ENCODE measurements around the gene FOXJ2.
"Not testable (repeated sequence)": the region's sequence is repeated elsewhere in the genome, so short reads cannot be mapped to it uniquely, and the experiment has no call there.

FOXJ2 gene

DNA sequence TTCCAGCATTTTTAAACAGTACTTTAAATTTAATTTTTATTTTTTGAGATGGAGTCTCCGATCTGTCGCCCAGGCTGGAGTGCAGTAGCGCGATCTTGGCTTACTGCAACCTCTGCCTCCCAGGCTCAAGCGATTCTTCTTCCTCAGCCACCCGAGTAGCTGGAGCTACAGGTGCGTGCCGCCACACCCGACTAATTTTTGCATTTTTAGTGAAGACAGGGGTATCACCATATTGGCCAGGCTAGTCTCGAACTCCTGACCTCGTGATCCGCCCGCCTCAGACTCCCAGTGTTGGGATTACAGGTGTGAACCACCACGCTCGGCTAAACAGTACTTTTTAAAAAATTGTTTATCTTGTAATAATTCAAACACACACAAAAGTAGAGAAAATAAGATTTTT lies 4.2 kb upstream of the FOXJ2 start:
- WGBS (ENCODE audit: insufficient coverage): 96% methylated on average over 11 of the region's 15 CpGs
- ChIA-PET CTCF (interaction anchor here (1.2 to 2.4 kb wide), 3 partner anchors 10 to 17 kb away, joined by 3 to 12 read pairs (median 5); no protein-coding TSS in a partner anchor), POLR2A (no interaction called here)

DNA sequence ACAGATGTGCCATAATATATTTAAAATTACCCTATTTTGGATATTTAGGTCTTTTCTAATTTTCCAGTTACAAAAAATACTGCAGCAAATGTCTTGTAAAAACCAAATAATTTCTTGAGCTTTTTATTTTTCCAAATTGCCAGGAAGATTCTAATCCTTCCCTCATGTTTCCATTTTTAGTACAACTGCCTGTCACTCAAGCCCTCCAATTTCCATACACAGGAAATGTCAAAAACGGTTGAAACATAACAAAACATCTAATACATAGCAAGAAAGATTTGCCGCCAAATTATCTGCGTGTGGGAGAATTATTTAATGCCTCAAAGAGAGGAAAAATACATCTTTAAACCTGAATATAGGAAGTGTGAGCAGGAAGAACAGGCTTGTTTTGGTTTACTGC lies 2.3 kb upstream of the FOXJ2 start:
- Histone ChIP-seq H3K36me3 (ENCODE audit: control insufficient read depth in 4 of 4, insufficient read depth in 4 of 4, low read length in 3 of 4) (peaks cover 0 to 2% (median 0%) of the 10 kb centered on the region in 4 experiments), H3K27ac (ENCODE audit: insufficient read depth in 1 of 2, low read depth in 1 of 2, low read length in 2 of 2, poor library complexity in 1 of 2, severe bottlenecking in 2 of 2) (no peak overlapping the region), H3K9me3 (ENCODE audit: control extremely low read depth in 1 of 5, control insufficient read depth in 4 of 5, insufficient read depth in 2 of 5, low read depth in 1 of 5, low read length in 4 of 5) (no peaks in the 10 kb centered on the region), H3K27me3 (replicated peaks in 2 of 5; ENCODE audit: control insufficient read depth in 4 of 5, insufficient read depth in 5 of 5, low read length in 4 of 5) (no peaks in the 10 kb centered on the region), H3K4me1 (ENCODE audit: control extremely low read depth in 1 of 4, control insufficient read depth in 4 of 4, insufficient read depth in 4 of 4, low read length in 3 of 4) (peaks cover 20 to 48% (median 37%) of the 10 kb centered on the region in 4 experiments), H3K4me3 (ENCODE audit: control insufficient read depth in 1 of 7, extremely low read depth in 1 of 7, insufficient read depth in 4 of 7, low read depth in 2 of 7, low read length in 6 of 7) (no peak overlapping the region)
- no CpG with 5 or more reads among the region's 3 CpGs for WGBS (ENCODE audit: insufficient coverage)
- CTCF ChIA-PET: interaction anchor here (1.4 kb wide), 1 partner anchor 8 kb away, joined by 3 read pairs; no protein-coding TSS in a partner anchor
- DNase-seq: no peak
- POLR2A ChIA-PET: no interaction called here

More for the DNA sequence above, 4.2 kb upstream of the FOXJ2 start:
- Histone ChIP-seq H3K4me1 (ENCODE audit: control extremely low read depth in 1 of 4, control insufficient read depth in 4 of 4, insufficient read depth in 4 of 4, low read length in 3 of 4) (peaks cover 6 to 29% (median 20%) of the 10 kb centered on the region in 4 experiments), H3K27ac (ENCODE audit: insufficient read depth in 1 of 2, low read depth in 1 of 2, low read length in 2 of 2, poor library complexity in 1 of 2, severe bottlenecking in 2 of 2) (no peak overlapping the region), H3K9me3 (ENCODE audit: control extremely low read depth in 1 of 5, control insufficient read depth in 4 of 5, insufficient read depth in 2 of 5, low read depth in 1 of 5, low read length in 4 of 5) (no peaks in the 10 kb centered on the region), H3K36me3 (ENCODE audit: control insufficient read depth in 4 of 4, insufficient read depth in 4 of 4, low read length in 3 of 4) (no peaks in the 10 kb centered on the region), H3K4me3 (ENCODE audit: control insufficient read depth in 1 of 7, extremely low read depth in 1 of 7, insufficient read depth in 4 of 7, low read depth in 2 of 7, low read length in 6 of 7) (no peak overlapping the region), H3K27me3 (replicated peaks in 2 of 5; ENCODE audit: control insufficient read depth in 4 of 5, insufficient read depth in 5 of 5, low read length in 4 of 5) (no peaks in the 10 kb centered on the region)
- DNase-seq: no peak

DNA sequence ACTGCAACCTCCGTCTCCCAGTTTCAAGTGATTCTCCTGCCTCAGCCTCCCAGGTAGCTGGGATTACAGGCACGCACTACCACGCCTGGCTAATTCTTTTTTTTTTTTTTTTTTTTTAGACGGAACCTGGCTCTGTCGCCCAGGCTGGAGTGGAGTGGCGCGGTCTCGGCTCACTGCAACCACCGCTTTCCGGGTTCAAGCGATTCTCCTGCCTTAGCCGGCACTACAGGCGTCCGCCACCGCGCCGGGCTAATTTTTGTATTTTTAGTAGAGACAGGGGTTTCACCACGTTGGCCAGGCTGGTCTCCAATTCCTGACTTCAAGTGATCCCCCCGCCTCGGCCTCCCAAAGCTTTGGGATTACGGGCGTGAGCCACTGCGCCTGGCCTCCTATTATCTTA lies 1.5 kb upstream of the FOXJ2 start:
- DNase-seq; H3K9me3 ChIP-seq (ENCODE audit: control extremely low read depth in 1 of 5, control insufficient read depth in 4 of 5, insufficient read depth in 2 of 5, low read depth in 1 of 5, low read length in 4 of 5); POLR2A ChIA-PET; H3K36me3 ChIP-seq (ENCODE audit: control insufficient read depth in 4 of 4, insufficient read depth in 4 of 4, low read length in 3 of 4); H3K4me3 ChIP-seq (ENCODE audit: control insufficient read depth in 1 of 7, extremely low read depth in 1 of 7, insufficient read depth in 4 of 7, low read depth in 2 of 7, low read length in 6 of 7); H3K27me3 ChIP-seq (replicated peaks in 2 of 5; ENCODE audit: control insufficient read depth in 4 of 5, insufficient read depth in 5 of 5, low read length in 4 of 5); H3K27ac ChIP-seq (ENCODE audit: insufficient read depth in 1 of 2, low read depth in 1 of 2, low read length in 2 of 2, poor library complexity in 1 of 2, severe bottlenecking in 2 of 2): not testable (repeated sequence)
- WGBS (ENCODE audit: insufficient coverage): 99% methylated on average over 20 of the region's 23 CpGs
- CTCF ChIA-PET: interaction anchor here (1.0 to 20.7 kb wide), 3 partner anchors 9 to 48 kb away, joined by 3 to 342 read pairs (median 3); partner anchors contain the start of gene NECAP1
- peaks cover 20 to 51% (median 40%) of the 10 kb centered on the region in 4 experiments for H3K4me1 ChIP-seq (ENCODE audit: control extremely low read depth in 1 of 4, control insufficient read depth in 4 of 4, insufficient read depth in 4 of 4, low read length in 3 of 4)

DNA sequence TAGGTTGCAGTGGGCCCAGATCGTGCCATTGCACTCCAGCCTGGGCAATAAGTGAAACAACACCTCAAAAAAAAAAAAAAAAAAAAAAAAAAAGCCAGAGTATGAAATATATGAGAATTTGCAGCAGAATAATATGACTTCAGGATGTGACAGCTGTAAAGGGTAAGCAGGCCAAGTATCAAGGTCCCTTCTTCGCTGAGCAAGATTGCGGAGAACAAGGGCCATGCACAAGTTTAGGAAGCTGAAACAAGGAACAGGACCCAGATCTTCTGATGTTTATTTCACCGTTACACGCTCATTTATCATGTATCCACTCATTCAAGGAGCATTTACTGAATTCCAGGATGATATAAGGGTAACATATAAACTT lies 659 bp upstream of the FOXJ2 start:
- Histone ChIP-seq H3K4me3 (ENCODE audit: control insufficient read depth in 1 of 7, extremely low read depth in 1 of 7, insufficient read depth in 4 of 7, low read depth in 2 of 7, low read length in 6 of 7) (peak overlapping the region in 6 of 7 experiments; percentile 68 to 93 (median 86)), H3K4me1 (ENCODE audit: control extremely low read depth in 1 of 4, control insufficient read depth in 4 of 4, insufficient read depth in 4 of 4, low read length in 3 of 4) (peaks cover 18 to 53% (median 40%) of the 10 kb centered on the region in 4 experiments)

DNA sequence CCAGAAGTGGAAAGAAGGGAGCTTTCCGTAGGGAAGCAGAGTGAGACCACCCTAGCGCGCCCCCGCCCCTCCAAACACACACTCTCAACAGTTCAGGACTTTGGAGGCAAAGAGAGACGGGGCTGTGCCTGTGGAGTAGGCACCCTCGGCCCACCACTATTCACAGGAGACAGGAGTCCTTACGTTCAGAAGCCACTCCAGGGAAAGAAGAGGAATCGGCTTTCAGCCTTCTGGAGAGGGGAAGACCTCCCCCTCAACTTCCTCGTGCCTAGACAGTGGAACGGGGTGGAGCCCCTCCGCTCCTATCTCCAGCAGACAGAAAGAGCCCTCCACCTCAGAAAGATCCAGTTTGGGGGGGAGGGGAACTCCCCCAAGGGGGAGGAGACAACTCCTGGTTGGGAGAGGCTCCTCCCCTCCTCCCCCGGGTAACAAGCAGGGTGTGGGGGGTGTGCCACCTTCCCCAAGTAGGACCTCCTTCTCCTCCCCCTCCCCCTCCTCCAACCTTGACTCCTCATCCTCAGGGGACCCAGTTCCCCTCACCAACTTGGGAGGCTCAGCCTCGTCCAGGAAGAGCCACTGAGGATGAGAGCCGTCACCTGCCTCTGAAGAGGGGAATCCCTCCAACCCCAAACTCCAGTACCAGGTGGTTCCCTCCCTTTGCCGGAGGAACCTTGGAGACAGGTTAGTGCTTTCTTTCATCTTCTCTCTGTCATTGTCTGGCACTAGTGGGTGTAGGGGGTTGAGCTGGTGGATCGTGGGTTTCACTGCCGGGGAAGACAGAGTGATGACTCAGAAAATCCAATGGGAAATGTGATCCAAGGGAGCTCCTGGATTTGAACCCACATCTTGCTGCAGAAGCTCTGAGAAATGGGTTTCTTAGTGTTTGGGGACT lies 883 bp downstream of the FOXJ2 start:
- H3K4me1 ChIP-seq (ENCODE audit: control extremely low read depth in 1 of 4, control insufficient read depth in 4 of 4, insufficient read depth in 4 of 4, low read length in 3 of 4): peaks cover 30 to 64% (median 53%) of the 10 kb centered on the region in 4 experiments
- POLR2A ChIA-PET: interaction anchor here (0.7 kb wide), 1 partner anchor 109 kb away, joined by 3 read pairs; no protein-coding TSS in a partner anchor
- H3K27ac ChIP-seq (ENCODE audit: insufficient read depth in 1 of 2, low read depth in 1 of 2, low read length in 2 of 2, poor library complexity in 1 of 2, severe bottlenecking in 2 of 2): peak overlapping the region; percentile 54 to 84
- no peaks in the 10 kb centered on the region for H3K27me3 ChIP-seq (replicated peaks in 2 of 5; ENCODE audit: control insufficient read depth in 4 of 5, insufficient read depth in 5 of 5, low read length in 4 of 5)
- no peaks in the 10 kb centered on the region for H3K9me3 ChIP-seq (ENCODE audit: control extremely low read depth in 1 of 5, control insufficient read depth in 4 of 5, insufficient read depth in 2 of 5, low read depth in 1 of 5, low read length in 4 of 5)
- peak; percentile 34 to 38 (median 36) for DNase-seq
- CTCF ChIA-PET: interaction anchor here (0.8 to 20.7 kb wide), 4 partner anchors 12 to 46 kb away, joined by 3 to 342 read pairs (median 16); partner anchors contain the start of gene NECAP1
- H3K36me3 ChIP-seq (ENCODE audit: control insufficient read depth in 4 of 4, insufficient read depth in 4 of 4, low read length in 3 of 4): peaks cover 0 to 4% (median 3%) of the 10 kb centered on the region in 4 experiments
- WGBS (ENCODE audit: insufficient coverage): 35% methylated on average over 7 of the region's 17 CpGs
- H3K4me3 ChIP-seq (ENCODE audit: control insufficient read depth in 1 of 7, extremely low read depth in 1 of 7, insufficient read depth in 4 of 7, low read depth in 2 of 7, low read length in 6 of 7): peak overlapping the region; percentile 74 to 93 (median 84)

More for the DNA sequence above, 659 bp upstream of the FOXJ2 start:
- Histone ChIP-seq H3K27ac (ENCODE audit: insufficient read depth in 1 of 2, low read depth in 1 of 2, low read length in 2 of 2, poor library complexity in 1 of 2, severe bottlenecking in 2 of 2) (peak overlapping the region in 1 of 2 experiments; percentile 72), H3K9me3 (ENCODE audit: control extremely low read depth in 1 of 5, control insufficient read depth in 4 of 5, insufficient read depth in 2 of 5, low read depth in 1 of 5, low read length in 4 of 5) (no peaks in the 10 kb centered on the region), H3K27me3 (replicated peaks in 2 of 5; ENCODE audit: control insufficient read depth in 4 of 5, insufficient read depth in 5 of 5, low read length in 4 of 5) (no peaks in the 10 kb centered on the region), H3K36me3 (ENCODE audit: control insufficient read depth in 4 of 4, insufficient read depth in 4 of 4, low read length in 3 of 4) (peaks cover 0 to 3% (median under 1%) of the 10 kb centered on the region in 4 experiments)
- no CpG with 5 or more reads among the region's 5 CpGs for WGBS (ENCODE audit: insufficient coverage)
- ChIA-PET CTCF (interaction anchor here (0.6 to 20.7 kb wide), 6 partner anchors 8 to 98 kb away, joined by 3 to 342 read pairs (median 4); partner anchors contain the start of gene NECAP1), POLR2A (interaction anchor here (0.5 to 0.6 kb wide), 3 partner anchors 29 to 492 kb away, joined by 3 read pairs; no protein-coding TSS in a partner anchor)
- peak in 2 of 3 donors; percentile 40 to 48 for DNase-seq

DNA sequence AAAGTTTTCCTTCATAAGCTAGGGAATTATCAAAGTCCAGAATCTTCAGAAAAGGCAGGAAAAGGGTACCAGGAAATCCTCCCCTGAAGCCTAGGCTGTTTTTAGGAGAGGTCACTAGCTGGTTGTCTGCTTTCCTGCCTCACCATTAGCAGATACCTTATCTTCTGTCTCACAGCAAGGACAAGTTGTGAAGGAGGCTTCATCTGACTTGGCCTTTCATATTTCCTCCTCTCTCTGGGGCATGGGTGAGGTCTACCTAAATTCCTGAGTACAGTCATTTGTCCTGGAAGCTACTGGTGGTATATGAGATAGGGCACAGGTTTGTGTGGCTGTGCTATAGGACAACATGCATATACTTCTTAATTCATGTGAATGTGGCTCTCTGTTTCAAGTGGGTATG lies 2.3 kb downstream of the FOXJ2 start:
- no peak for DNase-seq
- Histone ChIP-seq H3K4me3 (ENCODE audit: control insufficient read depth in 1 of 7, extremely low read depth in 1 of 7, insufficient read depth in 4 of 7, low read depth in 2 of 7, low read length in 6 of 7) (peak overlapping the region in 3 of 7 experiments; percentile 3 to 37 (median 27)), H3K36me3 (ENCODE audit: control insufficient read depth in 4 of 4, insufficient read depth in 4 of 4, low read length in 3 of 4) (peaks cover under 1 to 8% (median 3%) of the 10 kb centered on the region in 4 experiments), H3K27me3 (replicated peaks in 2 of 5; ENCODE audit: control insufficient read depth in 4 of 5, insufficient read depth in 5 of 5, low read length in 4 of 5) (no peaks in the 10 kb centered on the region), H3K9me3 (ENCODE audit: control extremely low read depth in 1 of 5, control insufficient read depth in 4 of 5, insufficient read depth in 2 of 5, low read depth in 1 of 5, low read length in 4 of 5) (no peaks in the 10 kb centered on the region), H3K27ac (ENCODE audit: insufficient read depth in 1 of 2, low read depth in 1 of 2, low read length in 2 of 2, poor library complexity in 1 of 2, severe bottlenecking in 2 of 2) (no peak overlapping the region), H3K4me1 (ENCODE audit: control extremely low read depth in 1 of 4, control insufficient read depth in 4 of 4, insufficient read depth in 4 of 4, low read length in 3 of 4) (peaks cover 30 to 77% (median 60%) of the 10 kb centered on the region in 4 experiments)
- ChIA-PET POLR2A (no interaction called here), CTCF (interaction anchor here (1.3 to 20.7 kb wide), 4 partner anchors 10 to 44 kb away, joined by 3 to 342 read pairs (median 16); partner anchors contain the start of gene NECAP1)
